Measurements from ENCODE around the gene PCSK6. TPM values are rescaled to one million over a fixed set of nuclear protein-coding genes. Genes with fewer than 3 reads are reported as not detected.

Gene PCSK6
- total RNA-seq, 3 donors from 2014 or later (not counting 1 experiment from before 2014, with no cell fraction given), result 1.5 to 2.4 (median 2.4) TPM

DNA sequence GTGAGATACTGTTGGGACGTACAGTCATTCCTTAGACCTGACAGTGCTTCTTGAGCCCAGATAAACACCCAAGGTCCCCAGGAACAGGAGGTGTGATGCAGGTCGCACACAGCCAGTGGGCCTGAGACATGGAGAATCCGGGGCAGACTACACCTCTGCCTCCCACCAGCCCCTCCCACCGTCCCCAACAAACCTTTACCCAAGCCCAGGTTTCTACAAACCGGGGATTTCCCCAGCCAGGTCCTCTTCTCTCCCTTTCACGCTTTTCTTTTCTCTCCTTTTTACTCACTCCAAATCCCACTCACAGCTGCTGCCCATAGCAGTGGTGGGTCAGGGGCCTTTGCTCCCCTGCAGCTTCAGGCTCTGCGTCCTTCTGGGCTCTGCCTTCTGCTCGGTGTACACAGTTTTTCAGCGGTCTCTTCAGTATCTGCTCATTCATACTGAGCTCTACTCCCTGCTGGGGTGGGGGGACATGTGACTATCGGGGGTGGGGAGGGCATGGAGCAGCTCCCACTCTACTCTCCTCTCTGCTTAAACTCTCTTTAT is 4.8 kb upstream of the PCSK6 start:
- no peaks in the 10 kb centered on the region for H3K4me1 ChIP-seq (ENCODE audit: control insufficient read depth, insufficient read depth, low read length)
- peaks cover 13 to 22% of the 10 kb centered on the region in 2 donors for H3K4me1 Mint-ChIP-seq
- ATAC-seq (no peak), DNase-seq (no peak)
- 67% methylated on average over 7 of the region's 10 CpGs for WGBS (ENCODE audit: insufficient coverage)
- H3K9me3 Mint-ChIP-seq, result no peaks in the 10 kb centered on the region
- no peak overlapping the region for H3K27ac Mint-ChIP-seq
- no peak overlapping the region for H3K27ac ChIP-seq (ENCODE audit: low read length)
- no peak overlapping the region for H3K4me3 ChIP-seq (ENCODE audit: low read length)
- no peaks in the 10 kb centered on the region for H3K36me3 ChIP-seq (ENCODE audit: control insufficient read depth, insufficient read depth, low read length)
- no peaks in the 10 kb centered on the region for H3K9me3 ChIP-seq (ENCODE audit: control insufficient read depth, insufficient read depth, low read length)
- intact Hi-C loops (cut with micrococcal nuclease), result no loop called here
- H3K27me3 ChIP-seq (ENCODE audit: control insufficient read depth, insufficient read depth, low read length), result peaks cover 2% of the 10 kb centered on the region
- TF ChIP-seq, protein P1, sequence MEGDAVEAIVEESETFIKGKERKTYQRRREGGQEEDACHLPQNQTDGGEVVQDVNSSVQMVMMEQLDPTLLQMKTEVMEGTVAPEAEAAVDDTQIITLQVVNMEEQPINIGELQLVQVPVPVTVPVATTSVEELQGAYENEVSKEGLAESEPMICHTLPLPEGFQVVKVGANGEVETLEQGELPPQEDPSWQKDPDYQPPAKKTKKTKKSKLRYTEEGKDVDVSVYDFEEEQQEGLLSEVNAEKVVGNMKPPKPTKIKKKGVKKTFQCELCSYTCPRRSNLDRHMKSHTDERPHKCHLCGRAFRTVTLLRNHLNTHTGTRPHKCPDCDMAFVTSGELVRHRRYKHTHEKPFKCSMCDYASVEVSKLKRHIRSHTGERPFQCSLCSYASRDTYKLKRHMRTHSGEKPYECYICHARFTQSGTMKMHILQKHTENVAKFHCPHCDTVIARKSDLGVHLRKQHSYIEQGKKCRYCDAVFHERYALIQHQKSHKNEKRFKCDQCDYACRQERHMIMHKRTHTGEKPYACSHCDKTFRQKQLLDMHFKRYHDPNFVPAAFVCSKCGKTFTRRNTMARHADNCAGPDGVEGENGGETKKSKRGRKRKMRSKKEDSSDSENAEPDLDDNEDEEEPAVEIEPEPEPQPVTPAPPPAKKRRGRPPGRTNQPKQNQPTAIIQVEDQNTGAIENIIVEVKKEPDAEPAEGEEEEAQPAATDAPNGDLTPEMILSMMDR (IDR thresholded peaks at IDR 0.05), result no peak
- H3K4me3 Mint-ChIP-seq, result no peak overlapping the region
- no peaks in the 10 kb centered on the region for H3K36me3 Mint-ChIP-seq
- peaks cover 43 to 72% of the 10 kb centered on the region in 2 donors for H3K27me3 Mint-ChIP-seq (ENCODE audit: low read depth in 2 of 2)

DNA sequence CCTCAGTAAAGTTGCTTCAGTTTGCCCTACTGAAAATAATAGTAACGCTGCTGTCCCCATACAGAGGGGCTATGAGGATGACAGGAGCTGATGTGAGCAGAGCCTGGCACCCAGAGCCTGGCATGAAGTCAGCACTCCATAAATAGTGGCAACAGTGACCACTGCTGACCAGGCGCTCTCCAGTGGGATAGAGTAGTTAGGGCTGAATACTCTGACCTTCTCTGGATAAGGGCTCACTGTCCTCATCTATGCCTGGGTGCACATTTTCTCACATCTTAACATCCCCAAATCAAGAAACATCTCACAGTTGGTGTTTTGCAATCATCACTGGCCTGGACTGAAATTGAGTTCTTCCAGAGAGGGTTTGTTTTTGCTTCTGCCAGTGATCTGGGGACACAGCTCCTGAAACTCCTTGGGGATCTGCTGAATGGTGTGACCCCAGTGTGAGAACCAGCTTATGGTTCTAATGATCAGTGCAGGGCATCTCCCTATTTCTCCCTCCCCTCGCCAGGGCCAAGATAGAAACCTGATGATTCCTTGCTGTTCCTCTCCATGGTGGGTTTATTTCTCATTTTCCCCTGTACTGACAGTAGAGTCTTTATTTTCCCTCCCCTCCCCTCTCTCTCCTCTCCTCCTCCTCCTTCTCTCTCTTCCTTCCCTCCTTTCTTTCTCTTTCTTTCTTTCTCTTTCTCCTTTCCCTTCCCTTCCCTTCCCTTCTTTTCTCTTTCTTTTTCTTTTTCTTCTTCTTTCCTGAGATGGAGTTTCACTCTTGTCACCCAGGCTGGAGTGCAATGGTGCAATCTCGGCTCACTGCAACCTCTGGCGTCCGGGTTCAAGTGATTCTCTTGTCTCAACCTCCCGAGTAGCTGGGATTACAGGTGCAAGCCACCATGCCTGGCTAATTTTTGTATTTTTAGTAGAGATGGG is 3.5 kb upstream of the PCSK6 start:
- H3K36me3 ChIP-seq (ENCODE audit: control insufficient read depth, insufficient read depth, low read length), result no peaks in the 10 kb centered on the region
- peaks cover 7% of the 10 kb centered on the region for H3K27me3 ChIP-seq (ENCODE audit: control insufficient read depth, insufficient read depth, low read length)
- H3K9me3 ChIP-seq (ENCODE audit: control insufficient read depth, insufficient read depth, low read length), result no peaks in the 10 kb centered on the region
- ATAC-seq, result no peak
- 96% methylated on average over 6 of the region's 7 CpGs for WGBS (ENCODE audit: insufficient coverage)
- intact Hi-C loops (cut with micrococcal nuclease), result no loop called here
- Mint-ChIP-seq H3K4me3 (no peak overlapping the region), H3K4me1 (peaks cover 13 to 22% of the 10 kb centered on the region in 2 donors), H3K27ac (no peak overlapping the region), H3K36me3 (no peaks in the 10 kb centered on the region), H3K9me3 (no peaks in the 10 kb centered on the region), H3K27me3 (ENCODE audit: low read depth in 2 of 2) (peaks cover 43 to 72% of the 10 kb centered on the region in 2 donors)
- H3K27ac ChIP-seq (ENCODE audit: low read length), result no peak overlapping the region
- TF ChIP-seq, protein P1 (IDR thresholded peaks at IDR 0.05), result no peak
- no peak for DNase-seq
- no peak overlapping the region for H3K4me3 ChIP-seq (ENCODE audit: low read length)
- H3K4me1 ChIP-seq (ENCODE audit: control insufficient read depth, insufficient read depth, low read length), result no peaks in the 10 kb centered on the region

- intact Hi-C loops (cut with micrococcal nuclease), result no loop called here
- 72% methylated on average over 18 of the region's 18 CpGs for WGBS (ENCODE audit: insufficient coverage)
- DNase-seq (no peak), ATAC-seq (no peak)
- peaks cover 13 to 18% of the 10 kb centered on the region in 2 donors for H3K4me1 Mint-ChIP-seq
- H3K4me3 Mint-ChIP-seq, result no peak overlapping the region
- H3K4me3 ChIP-seq (ENCODE audit: low read length), result no peak overlapping the region
- H3K27ac Mint-ChIP-seq, result no peak overlapping the region
- H3K36me3 Mint-ChIP-seq, result no peaks in the 10 kb centered on the region
- no peaks in the 10 kb centered on the region for H3K36me3 ChIP-seq (ENCODE audit: control insufficient read depth, insufficient read depth, low read length)
- no peaks in the 10 kb centered on the region for H3K4me1 ChIP-seq (ENCODE audit: control insufficient read depth, insufficient read depth, low read length)
- H3K27me3 ChIP-seq (ENCODE audit: control insufficient read depth, insufficient read depth, low read length), result peaks cover 7% of the 10 kb centered on the region
- no peaks in the 10 kb centered on the region for H3K9me3 Mint-ChIP-seq
- TF ChIP-seq, protein P1 (IDR thresholded peaks at IDR 0.05), result no peak
- H3K27me3 Mint-ChIP-seq (ENCODE audit: low read depth in 2 of 2), result peaks cover 40 to 70% of the 10 kb centered on the region in 2 donors
- H3K9me3 ChIP-seq (ENCODE audit: control insufficient read depth, insufficient read depth, low read length), result no peaks in the 10 kb centered on the region
- H3K27ac ChIP-seq (ENCODE audit: low read length), result no peak overlapping the region
These were observed 2.5 kb upstream of the PCSK6 start for GRCh38 chr15:101491734-101492640.
